Prostate gland (tissue), 2 donors: ENCODE results near the gene SPOCK1.

Source experiments
- CTCF ChIP-seq, 4 experiments: fragments of 200-600 bp in 2 of 4; fragments of 450-650 bp in 2 of 4; sonication (generic) in 2 of 4; IDR thresholded peaks; 1 replicate in 3 of 4; 2 replicates in 1 of 4; pipeline ENCODE4 v1.5.1; 2016 to 2019; ENCODE audit warnings: antibody characterized with exemption in 4 of 4, mild to moderate bottlenecking in 2 of 4, moderate library complexity in 2 of 4
- POLR2AphosphoS5 ChIP-seq: sonication (generic); formaldehyde crosslinking; IDR thresholded peaks from one replicate; pipeline ENCODE4 v1.6.1; 2017; ENCODE audit warnings: antibody characterized with exemption

GRCh38 chr5:137310051-137310730, 188.9 kb downstream of the SPOCK1 start:
- TF ChIP-seq CTCF (IDR thresholded peaks at IDR 0.05) = no peak
- TF ChIP-seq POLR2AphosphoS5 = no peak
